GM18507 (cell line): ENCODE measurements around the gene SKA3.
"Not testable (repeated sequence)": the region's sequence is repeated elsewhere in the genome, so short reads cannot be mapped to it uniquely, and the experiment has no call there.

ENCODE experiments used
- DNase-seq: peaks from one replicate; pipeline ENCODE4 v3.0.0; 2011; ENCODE audit warnings: low read depth; ENCODE audit not compliant: insufficient read length; ENCODE audit errors: extremely low spot score
- FAIRE-seq: peaks from 2 replicates; lab custom pipeline; 2011; peaks lifted over from hg19 to GRCh38; lab: Jason Lieb, UNC

Gene SKA3

DNA sequence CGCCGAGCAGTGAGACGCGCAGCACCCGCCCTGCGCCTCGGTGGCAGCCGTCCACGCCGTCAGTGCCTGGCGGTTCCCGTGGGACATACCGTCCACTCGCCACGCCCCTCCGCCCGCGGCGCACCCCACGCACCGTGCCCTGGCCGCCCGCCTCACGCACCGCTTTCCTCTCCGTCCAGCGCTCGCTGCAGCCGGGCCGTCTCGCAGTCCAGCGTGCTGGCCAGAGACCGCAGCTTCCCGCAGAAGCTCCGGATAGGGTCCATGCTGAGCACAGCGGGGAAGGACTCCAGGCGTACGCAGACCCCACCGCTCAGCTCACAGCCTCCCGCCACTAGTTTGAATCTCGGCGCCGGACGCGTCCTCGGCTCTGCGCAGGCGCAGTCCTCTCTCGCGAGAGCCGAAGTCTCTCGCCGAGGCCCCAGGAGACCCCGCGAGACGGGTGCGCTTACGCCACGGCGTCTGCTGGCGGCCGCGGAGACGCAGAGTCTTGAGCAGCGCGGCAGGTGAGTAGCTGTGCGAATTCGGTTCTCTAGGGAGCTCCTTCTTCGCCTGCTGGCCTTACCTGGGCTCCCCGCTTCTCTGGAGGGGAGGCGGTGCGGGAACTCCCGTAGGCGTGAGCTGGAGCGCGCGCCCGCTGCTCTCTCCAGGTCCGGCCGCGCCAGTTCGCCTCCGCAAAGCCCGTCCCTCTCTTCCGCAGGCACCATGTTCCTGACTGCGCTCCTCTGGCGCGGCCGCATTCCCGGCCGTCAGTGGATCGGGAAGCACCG, at the start of gene SKA3, which contains the start of gene MRPL57:
Gene SKA3 (minus strand): TSS at position 338 of the 767 bp plus-strand sequence. CDS start 75 bp downstream, at position 263.
Gene MRPL57 (plus strand): TSS at position 444 of the 767 bp plus-strand sequence. CDS start 259 bp downstream, at position 703.
- peak; percentile 92 for DNase-seq
- FAIRE-seq, result peak; percentile 85

DNA sequence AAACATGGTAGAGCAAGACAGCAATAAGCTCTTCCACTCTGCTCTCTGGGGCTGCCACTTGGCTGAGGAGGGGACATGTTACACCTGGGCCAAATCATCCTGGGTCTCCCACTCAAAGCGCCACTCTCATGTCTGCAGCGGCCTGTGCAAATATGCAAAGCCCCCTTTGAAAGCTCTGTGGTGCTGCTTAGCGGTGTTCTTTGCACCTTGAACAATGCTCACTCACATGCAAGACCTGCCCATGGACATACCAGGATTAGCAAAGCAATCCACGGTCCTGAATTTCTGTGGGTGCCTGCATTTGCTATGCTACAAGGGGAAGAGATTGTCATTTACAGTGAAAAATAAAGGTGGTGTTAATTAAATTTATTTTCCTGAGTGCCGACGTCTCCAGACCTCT, 48.7 kb upstream of the SKA3 start:
- FAIRE-seq, result no peak
- no peak for DNase-seq

DNA sequence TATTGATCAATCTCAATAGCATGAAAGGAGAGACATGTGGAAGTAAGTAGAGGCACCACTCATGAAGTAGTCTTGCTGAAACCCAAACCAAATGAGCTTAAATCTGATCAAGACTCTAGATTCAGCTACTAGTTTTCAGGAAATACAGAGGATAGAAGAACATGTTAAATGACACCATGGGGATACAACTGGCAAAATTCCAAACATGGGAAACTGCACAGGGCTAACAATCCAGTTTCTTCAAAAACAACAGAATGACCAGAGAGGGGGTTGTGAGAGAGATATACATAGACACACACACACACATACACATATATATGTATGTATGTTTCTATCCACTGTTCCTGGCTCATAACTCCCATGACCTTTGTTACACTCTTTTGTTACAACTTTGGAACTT, 44.9 kb upstream of the SKA3 start:
- FAIRE-seq (no peak), DNase-seq (no peak)

DNA sequence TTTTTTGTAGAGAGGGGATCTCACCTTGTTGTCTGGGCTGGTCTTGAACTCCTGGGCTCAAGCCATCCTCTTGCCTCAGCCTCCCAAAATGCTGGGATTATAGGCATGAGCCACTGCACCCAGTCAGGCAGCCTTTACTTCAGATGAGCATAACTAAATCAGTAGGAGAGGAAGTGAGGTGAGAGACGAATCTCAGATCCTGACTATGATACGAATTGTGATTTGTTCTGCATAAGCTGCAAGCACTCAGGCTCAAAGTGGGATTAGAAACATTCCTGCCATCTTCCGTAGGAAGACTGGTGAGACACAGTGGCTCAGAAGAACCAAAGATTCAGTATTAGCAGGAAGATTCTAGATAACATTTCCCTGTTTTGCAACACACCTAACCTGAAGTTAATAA, 43.4 kb upstream of the SKA3 start:
- peak; percentile 21 for FAIRE-seq
- DNase-seq, result not testable (repeated sequence)

DNA sequence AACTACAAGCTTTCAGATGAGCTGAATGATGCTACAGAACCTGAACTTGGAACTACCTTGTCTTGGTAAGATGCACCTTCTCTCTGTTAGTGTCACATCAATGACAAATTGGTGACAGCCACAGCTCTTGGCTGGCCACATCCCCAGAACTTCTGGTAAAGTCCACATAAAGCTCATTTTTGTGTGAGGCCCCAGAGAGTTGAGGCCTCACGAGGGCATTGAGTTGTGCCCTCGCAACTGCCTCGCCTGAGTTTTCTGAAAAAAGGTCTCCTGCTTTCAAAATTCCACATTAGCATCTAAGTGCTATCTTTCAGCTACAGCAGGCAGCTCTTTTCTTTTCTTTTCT, 42.7 kb upstream of the SKA3 start:
- FAIRE-seq, result no peak
- DNase-seq, result no peak

DNA sequence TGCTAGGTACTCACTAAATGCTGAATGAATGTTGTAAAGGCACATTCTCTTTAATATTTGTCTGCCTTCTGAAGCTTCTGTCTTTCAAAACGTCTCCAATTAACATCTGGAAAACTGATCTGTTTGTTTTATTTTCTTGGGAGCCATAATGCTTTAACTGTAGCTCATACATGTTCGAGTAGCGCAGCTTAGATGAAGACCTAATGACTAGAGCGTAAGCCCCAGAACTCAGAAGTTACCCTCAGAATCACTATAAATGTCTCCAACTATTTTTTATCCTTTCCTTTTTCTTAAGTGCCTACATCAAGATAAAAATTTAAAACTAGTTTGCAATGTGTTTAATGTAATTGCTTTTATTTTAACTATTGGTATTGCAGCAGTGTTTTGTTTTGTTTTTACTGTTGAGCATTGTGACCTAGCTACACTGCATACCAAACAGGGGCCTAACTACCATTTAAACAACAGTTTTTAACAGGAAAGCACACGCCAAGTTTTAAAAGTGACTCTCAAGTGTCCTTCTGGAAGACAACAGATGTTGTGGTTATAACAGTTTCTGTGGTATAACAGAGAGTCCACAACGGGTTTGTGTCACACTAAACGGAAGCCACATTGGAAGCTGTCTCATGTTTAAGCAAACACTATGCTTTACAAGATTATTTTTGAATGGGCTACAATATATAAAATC, 42.1 kb upstream of the SKA3 start:
- DNase-seq, result peak; percentile 12

DNA sequence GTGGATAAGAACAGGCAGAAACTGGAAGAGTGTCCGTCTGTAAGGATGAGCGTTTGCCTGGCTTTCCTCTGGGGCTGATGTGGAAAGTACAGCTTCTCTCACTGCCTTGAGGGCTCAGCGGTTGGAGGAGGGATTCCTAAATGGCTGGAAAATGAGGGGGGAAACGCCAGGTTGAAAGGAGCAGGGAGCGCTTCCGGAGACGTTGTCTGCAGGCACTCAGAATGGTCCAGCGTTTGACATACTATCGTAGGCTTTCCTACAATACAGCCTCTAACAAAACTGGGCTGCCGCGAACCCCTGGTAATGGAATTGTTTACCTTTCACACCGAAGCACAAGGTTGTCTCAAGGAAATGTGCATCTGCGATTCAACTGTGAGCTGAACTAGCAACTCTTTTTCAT, 40.0 kb upstream of the SKA3 start:
- no peak for DNase-seq
- FAIRE-seq, result no peak

More for the DNA sequence above, 42.1 kb upstream of the SKA3 start:
- peak; percentile 95 for FAIRE-seq

DNA sequence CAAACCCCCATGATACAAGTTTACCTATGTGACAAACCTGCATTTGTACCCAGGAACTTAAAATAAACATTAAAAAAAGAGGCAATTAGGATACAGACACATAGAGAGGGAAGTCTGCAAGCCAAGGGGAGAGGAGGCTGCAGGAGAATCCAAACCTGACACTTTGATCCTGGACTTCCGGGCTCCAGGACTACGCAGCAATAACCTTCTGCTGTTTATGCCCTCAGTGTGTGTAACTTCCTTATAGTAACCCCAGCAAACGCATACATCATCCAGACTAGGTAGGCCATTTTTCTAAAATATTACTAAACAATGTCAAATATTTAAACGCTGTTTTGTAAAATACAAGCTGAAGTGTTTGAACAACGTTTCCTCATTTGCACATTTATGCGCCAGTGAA, 39.1 kb upstream of the SKA3 start:
- DNase-seq, FAIRE-seq: not testable (repeated sequence)

DNA sequence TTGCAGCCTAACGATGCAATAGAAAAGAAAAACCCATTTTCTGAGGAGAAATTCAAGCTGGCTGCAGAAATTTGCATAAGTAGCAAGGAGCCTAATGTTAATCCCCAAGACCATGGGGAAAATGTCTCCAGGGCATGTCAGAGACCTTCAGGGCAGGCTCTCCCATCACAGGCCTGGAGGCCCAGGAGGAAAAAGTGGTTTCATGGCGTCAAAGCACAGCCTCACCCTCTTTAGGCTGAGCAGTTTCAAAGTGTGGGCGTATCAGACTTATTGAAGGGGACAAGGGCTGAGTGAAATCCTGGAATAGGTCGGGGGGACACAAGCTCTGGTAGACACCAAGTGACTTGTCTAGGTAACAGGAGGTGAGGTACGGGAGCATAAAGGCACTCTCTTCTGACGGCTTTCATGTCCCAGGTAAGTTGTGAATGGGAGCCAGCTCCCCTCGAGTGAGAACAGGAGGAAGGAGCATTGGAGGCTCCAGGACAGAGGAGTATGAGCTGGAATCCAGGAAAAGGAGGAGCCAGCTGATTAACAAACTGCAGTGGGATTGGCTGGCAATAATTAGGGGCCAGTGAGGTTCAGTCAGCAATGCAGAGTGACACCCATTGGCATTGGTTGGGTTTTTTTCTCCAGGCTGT, 35.9 kb upstream of the SKA3 start:
- DNase-seq (no peak), FAIRE-seq (no peak)

DNA sequence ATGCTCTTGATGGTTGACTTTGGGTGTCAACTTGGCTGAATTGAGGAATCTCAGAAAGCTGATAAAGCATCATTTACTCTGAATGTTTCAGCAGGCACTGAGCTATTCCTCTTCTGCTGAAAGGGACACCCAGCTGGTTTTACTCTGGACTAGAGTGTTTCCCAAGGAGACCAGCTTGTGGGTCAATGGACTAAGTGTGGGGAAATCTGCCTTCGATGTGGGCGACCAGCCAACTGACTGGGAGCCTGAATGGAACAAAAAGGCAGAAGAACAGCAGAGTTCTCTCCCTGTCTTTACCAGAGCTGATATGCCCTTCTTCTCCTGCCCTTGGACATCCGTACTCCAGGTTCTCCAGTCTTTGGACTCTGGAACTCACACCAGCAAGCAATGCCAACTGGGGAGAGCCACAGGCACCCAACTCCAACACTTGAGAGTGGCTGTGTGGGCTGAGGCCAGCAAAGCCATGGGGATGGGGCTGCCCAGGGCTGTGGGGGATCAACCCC, 32.4 kb upstream of the SKA3 start:
- FAIRE-seq, result no peak

DNA sequence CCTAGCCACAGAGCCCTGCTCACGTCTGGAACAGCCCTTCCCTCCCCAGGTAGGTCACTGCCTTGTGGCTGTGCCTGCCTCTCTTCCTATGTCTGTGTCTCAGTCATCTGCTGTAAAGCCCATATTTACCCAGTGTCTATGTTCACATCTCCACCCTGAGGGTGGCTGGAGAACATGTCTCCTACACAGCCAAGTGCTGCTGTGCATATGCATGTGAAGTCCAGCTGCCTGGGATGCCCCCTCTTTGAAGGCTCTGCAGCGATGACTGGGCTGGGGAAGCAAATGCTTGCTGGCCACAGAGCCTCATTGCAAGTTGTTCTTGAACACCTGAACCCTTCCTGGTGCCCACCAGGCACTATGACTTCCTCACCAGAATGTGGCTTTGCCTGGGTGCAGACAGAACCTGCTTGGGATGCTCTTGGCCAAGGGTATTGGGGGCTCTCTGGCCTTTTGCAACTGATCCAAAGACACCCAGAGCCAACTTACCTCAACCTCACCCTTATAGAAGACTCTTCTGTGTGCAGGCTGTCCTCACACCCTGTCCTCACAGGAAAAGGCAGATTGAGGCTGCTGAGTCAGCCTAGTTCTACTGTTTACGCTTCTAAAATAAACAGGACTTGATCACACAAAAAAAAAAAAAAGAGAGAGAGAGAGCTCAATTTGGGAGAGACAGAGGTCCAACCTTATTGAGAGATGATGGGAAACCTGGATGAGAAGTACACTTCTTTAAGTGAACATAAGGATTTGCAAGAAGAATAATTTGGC, 26.6 kb upstream of the SKA3 start:
- DNase-seq (no peak), FAIRE-seq (no peak)

More for the DNA sequence above, 32.4 kb upstream of the SKA3 start:
- DNase-seq, result no peak

DNA sequence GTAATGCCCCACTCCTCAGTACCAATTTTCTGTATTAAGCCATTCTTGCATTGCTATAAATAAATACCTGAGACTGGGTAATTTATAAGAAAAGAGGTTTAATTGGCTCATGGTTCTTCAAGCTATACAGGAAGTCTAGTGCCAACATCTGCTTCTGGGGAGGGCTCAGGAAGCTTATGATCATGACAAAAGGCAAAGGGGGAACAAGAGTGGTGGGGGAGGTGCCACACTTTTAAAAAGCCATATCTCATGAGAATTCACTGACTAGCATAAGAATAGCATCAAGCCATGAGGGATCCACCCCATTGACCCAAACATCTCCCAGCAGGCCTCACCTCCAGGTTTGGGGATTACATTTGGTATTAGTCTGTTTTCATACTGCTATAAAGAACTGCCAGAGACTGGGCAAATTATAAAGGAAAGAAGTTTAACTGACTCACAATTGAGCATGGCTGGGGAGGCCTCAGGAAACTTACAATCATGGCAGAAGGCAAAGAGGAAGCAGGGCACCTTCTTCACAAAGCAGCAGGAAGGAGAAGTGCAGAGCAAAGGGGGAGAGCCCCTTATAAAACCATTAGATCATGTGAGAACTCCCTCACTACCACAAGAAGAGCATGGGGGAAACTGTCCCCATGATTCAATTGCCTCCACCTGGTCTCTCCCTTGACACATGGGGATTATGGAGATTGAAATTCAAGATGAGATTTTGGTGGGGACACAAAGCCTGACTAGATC, 25.3 kb upstream of the SKA3 start:
- not testable (repeated sequence) for DNase-seq, FAIRE-seq

DNA sequence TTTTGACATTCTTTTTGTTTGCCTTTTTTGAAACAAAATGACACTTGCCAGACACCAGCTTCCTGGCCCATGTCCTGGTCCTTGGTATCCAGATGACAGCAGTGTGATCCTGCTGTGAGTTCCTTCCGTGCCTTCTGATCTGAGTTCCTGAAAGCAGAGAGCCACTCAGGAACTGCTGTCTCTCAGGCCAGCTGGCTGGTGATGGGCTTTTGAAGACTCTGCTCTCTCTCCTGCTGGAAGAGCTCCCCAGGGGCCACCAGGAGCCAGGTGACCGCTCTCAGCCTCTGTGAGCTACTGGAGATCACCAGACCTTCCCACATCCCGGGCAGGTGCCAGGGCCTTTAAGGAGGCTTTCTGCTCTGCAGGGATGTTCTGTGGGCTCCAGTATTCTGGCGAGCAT, 22.0 kb upstream of the SKA3 start:
- DNase-seq, FAIRE-seq: not testable (repeated sequence)

DNA sequence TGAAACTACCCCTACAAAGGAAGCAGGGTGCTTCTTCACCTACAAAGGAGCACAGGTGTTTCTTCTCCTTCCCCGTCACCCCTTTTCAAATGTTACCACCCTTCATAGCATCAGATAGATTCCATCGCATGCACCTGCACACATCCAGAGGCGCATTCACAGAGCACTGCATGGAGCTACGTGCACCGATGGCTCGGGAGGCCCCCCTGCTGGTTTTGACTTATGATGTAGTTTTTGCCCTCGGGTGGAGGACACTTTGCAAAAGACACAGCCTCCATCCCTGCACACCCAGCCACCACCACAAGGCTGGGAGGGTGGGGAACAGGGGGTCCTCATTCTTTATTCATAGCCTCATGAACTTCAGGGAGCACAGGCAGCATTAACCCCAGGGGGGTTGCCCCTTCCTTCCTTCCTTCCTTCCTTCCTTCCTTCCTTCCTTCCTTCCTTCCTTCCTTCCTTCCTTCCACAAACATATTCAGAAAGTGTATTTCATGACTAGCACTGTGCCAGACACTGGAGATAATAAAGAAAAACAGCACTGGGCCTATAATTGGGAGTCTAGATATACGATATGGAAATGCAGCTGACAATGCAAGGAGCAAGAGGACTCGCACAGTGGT, 21.4 kb upstream of the SKA3 start:
- FAIRE-seq, DNase-seq: not testable (repeated sequence)

DNA sequence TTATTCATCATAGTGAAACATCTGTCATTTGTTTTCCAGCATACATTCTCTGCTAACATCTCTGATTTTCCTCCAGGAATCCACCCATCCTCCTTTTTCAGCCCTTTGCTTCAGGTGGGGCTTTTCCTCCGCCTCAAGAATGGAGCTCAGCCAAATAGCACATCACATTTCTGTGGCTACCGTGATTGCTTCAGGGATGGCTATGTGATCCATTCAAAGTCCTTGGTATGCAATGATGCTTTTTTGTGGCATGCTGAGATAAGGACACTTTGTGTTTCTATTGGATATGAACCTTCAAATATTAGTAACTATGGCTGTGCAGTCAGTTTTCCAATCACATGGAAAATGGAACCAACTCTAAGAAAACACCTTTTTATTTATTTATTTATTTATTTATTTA, 18.4 kb upstream of the SKA3 start:
- DNase-seq, FAIRE-seq: not testable (repeated sequence)

DNA sequence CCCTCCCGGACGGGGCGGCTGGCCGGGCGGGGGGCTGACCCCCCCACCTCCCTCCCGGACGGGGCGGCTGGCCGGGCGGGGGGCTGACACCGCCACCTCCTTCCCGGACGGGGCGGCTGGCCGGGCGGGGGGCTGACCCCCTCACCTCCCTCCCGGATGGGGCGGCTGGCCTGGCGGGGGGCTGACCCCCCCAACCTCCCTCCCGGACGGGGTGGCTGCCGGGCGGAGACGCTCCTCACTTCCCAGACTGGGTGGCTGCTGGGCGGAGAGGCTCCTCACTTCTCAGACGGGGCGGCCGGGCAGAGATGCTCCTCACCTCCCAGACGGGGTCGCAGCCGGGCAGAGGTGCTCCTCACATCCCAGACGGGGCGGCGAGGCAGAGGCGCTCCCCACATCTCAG, 10.1 kb upstream of the SKA3 start:
- FAIRE-seq, DNase-seq: not testable (repeated sequence)

DNA sequence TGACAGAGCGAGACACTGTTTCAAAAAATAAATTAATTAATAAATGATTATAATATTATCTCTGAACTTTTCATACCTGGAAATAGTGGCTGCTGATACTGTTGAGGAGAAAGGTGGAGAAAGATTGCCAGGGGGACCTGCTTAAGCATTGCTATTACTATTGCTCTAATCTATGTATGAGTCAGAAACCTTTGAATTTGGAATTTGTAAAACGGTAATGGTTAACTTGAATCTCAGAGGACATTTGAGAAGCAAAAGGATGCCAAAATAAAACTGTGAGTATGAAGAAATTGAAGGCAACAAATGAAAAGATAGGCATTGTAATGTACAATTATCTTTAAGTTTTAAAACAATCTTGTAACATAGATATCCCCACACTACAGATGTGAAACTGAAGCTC, 5.3 kb upstream of the SKA3 start:
- no peak for FAIRE-seq
- no peak for DNase-seq

DNA sequence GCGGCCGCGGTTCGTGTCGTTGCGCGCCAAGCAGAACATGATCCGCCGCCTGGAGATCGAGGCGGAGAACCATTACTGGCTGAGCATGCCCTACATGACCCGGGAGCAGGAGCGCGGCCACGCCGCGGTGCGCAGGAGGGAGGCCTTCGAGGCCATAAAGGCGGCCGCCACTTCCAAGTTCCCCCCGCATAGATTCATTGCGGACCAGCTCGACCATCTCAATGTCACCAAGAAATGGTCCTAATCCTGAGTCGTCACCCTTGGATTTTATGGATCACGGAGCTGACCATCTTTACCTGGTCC, 581 bp upstream of the SKA3 start:
- DNase-seq, result no peak
- FAIRE-seq, result peak; percentile 29
